Sigmoid colon (tissue), 7 donors: ENCODE results near the gene RNF135. TPM values are rescaled to one million over a fixed set of nuclear protein-coding genes. Genes with fewer than 3 reads are reported as not detected.

Experiments
- DNase-seq: peaks from one replicate; pipeline ENCODE4 v3.0.0-alpha.2; 2019
- H3K27ac ChIP-seq, 4 donors: fragments of 200-600 bp; sonication (generic); one replicate each; pipeline ENCODE4 v1.5.1; 2016 to 2019; ENCODE audit warnings: mild to moderate bottlenecking in 1 of 4
- H3K27me3 ChIP-seq, 3 donors: fragments of 200-600 bp; sonication (generic); one replicate each; pipeline ENCODE4 v1.5.1; 2019; ENCODE audit warnings: mild to moderate bottlenecking in 1 of 3
- H3K36me3 ChIP-seq, 4 donors: fragments of 200-600 bp; sonication (generic); one replicate each; pipeline ENCODE4 v1.5.1; 2016 to 2019
- H3K4me1 ChIP-seq, 4 donors: fragments of 200-600 bp; sonication (generic); one replicate each; pipeline ENCODE4 v1.5.1; 2017 to 2019
- H3K4me3 ChIP-seq, 4 donors: fragments of 200-600 bp; sonication (generic); one replicate each; pipeline ENCODE4 v1.5.1; 2017 to 2019; ENCODE audit warnings: mild to moderate bottlenecking in 2 of 4, moderate library complexity in 1 of 4
- H3K9me3 ChIP-seq, 4 donors: fragments of 200-600 bp in 3 of 4; sonication (generic) in 3 of 4; one replicate each; pipeline versions ENCODE4 v1.5.1 to v1.6.1; 2013 to 2019
- EP300 ChIP-seq, 4 donors: sonication (generic); formaldehyde crosslinking; IDR thresholded peaks; one replicate each; pipeline ENCODE4 v1.6.1; 2017; ENCODE audit warnings: antibody characterized with exemption in 4 of 4
- POLR2A ChIP-seq, 2 donors: fragments of 450-650 bp; IDR thresholded peaks; one replicate each; pipeline ENCODE4 v1.6.1; 2016; ENCODE audit warnings: antibody characterized with exemption in 2 of 2, mild to moderate bottlenecking in 2 of 2, moderate library complexity in 2 of 2
- POLR2AphosphoS5 ChIP-seq, 4 donors: sonication (generic); formaldehyde crosslinking; IDR thresholded peaks; one replicate each; pipeline ENCODE4 v1.6.1; 2017; ENCODE audit warnings: antibody characterized with exemption in 4 of 4
- WGBS, 2 donors: extraction: QIAGEN DNeasy Blood & Tissue Kit; methylation state at CpG; one replicate each; pipeline ENCODE4 v1.1.7; 2013; 5-methylcytosine and 5-hydroxymethylcytosine counted together
- intact Hi-C: fragments of 100-400 bp; cut with DNase I; formaldehyde crosslinking; loops from one replicate; pipeline ENCODE4 v1.15.1; 2023
- polyA plus RNA-seq, 3 donors: library from polyadenylated mRNA; stranded (reverse); fragments of 200-250 nt; gene quantifications; one replicate each; pipeline ENCODE4 v1.2.3, GENCODE V29; 2013
- total RNA-seq, 4 donors: library from RNA; depleted of rRNA; stranded (reverse); fragments of >200 nt; gene quantifications; one replicate each; pipeline ENCODE4 v1.1.0, GENCODE V29; 2016
- TF ChIP-seq, protein P1 (sequence below), 4 experiments: fragments of 450-650 bp in 3 of 4; fragments of 200-600 bp in 1 of 4; IDR thresholded peaks; one replicate each; pipeline ENCODE4 v1.5.1; 2016 to 2019; ENCODE audit warnings: antibody characterized with exemption in 4 of 4, mild to moderate bottlenecking in 3 of 4, moderate library complexity in 2 of 4
- donor health status: healthy with polysubstance abuse.
- donor health status: Bipolar disorder and iron deficiency.
- donor health status: healthy.

The RNF135 gene
- total and polyA plus RNA-seq, 7 donors, result 13.0 to 28.2 (median 19.0) TPM

GRCh38 chr17:31002047-31002446, 31.2 kb downstream of the RNF135 start:
- Histone ChIP-seq H3K4me1 (no peaks in the 10 kb centered on the region), H3K36me3 (peaks cover 6 to 58% (median 17%) of the 10 kb centered on the region in 4 donors), H3K27me3 (no peaks in the 10 kb centered on the region), H3K9me3 (no peaks in the 10 kb centered on the region), H3K27ac (no peak overlapping the region), H3K4me3 (no peak overlapping the region)
- DNase-seq, result no peak
- intact Hi-C loops, result no loop called here
- TF ChIP-seq, protein P1, sequence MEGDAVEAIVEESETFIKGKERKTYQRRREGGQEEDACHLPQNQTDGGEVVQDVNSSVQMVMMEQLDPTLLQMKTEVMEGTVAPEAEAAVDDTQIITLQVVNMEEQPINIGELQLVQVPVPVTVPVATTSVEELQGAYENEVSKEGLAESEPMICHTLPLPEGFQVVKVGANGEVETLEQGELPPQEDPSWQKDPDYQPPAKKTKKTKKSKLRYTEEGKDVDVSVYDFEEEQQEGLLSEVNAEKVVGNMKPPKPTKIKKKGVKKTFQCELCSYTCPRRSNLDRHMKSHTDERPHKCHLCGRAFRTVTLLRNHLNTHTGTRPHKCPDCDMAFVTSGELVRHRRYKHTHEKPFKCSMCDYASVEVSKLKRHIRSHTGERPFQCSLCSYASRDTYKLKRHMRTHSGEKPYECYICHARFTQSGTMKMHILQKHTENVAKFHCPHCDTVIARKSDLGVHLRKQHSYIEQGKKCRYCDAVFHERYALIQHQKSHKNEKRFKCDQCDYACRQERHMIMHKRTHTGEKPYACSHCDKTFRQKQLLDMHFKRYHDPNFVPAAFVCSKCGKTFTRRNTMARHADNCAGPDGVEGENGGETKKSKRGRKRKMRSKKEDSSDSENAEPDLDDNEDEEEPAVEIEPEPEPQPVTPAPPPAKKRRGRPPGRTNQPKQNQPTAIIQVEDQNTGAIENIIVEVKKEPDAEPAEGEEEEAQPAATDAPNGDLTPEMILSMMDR (IDR thresholded peaks at IDR 0.05), result no peak
- TF ChIP-seq EP300 (IDR thresholded peaks at IDR 0.05) (no peak), POLR2AphosphoS5 (IDR thresholded peaks at IDR 0.05) (no peak), POLR2A (IDR thresholded peaks at IDR 0.05) (no peak)
- 63 to 86% methylated on average over 7 of the region's 7 CpGs for WGBS, 2 donors

- 97 to 98% methylated on average over 5 of the region's 5 CpGs for WGBS, 2 donors
- Histone ChIP-seq H3K36me3 (peaks cover 0 to 46% (median 6%) of the 10 kb centered on the region in 4 donors), H3K27me3 (no peaks in the 10 kb centered on the region), H3K4me1 (peaks cover 0 to 6% (median 0%) of the 10 kb centered on the region in 4 donors), H3K4me3 (no peak overlapping the region), H3K9me3 (no peaks in the 10 kb centered on the region), H3K27ac (no peak overlapping the region)
- TF ChIP-seq, protein P1 (IDR thresholded peaks at IDR 0.05), result no peak
- TF ChIP-seq EP300 (IDR thresholded peaks at IDR 0.05) (no peak), POLR2A (IDR thresholded peaks at IDR 0.05) (no peak), POLR2AphosphoS5 (IDR thresholded peaks at IDR 0.05) (no peak)
- no peak for DNase-seq
- intact Hi-C loops, result no loop called here
Measured at GRCh38 chr17:31003225-31003866, 32.5 kb downstream of the RNF135 start.

- Histone ChIP-seq H3K9me3 (no peaks in the 10 kb centered on the region), H3K36me3 (peaks cover 0 to 37% (median 0%) of the 10 kb centered on the region in 4 donors), H3K4me1 (peaks cover 0 to 7% (median 0%) of the 10 kb centered on the region in 4 donors), H3K4me3 (no peak overlapping the region), H3K27me3 (no peaks in the 10 kb centered on the region), H3K27ac (no peak overlapping the region)
- no peak for DNase-seq
- TF ChIP-seq EP300 (IDR thresholded peaks at IDR 0.05), result no peak
- TF ChIP-seq, protein P1 (IDR thresholded peaks at IDR 0.05), result no peak
- TF ChIP-seq POLR2AphosphoS5 (IDR thresholded peaks at IDR 0.05), result no peak
- WGBS, 2 donors, result 93 to 98% methylated on average over 2 of the region's 2 CpGs
- intact Hi-C loops, result no loop called here
Measured at GRCh38 chr17:31004160-31004559, 33.3 kb downstream of the RNF135 start.

DNA sequence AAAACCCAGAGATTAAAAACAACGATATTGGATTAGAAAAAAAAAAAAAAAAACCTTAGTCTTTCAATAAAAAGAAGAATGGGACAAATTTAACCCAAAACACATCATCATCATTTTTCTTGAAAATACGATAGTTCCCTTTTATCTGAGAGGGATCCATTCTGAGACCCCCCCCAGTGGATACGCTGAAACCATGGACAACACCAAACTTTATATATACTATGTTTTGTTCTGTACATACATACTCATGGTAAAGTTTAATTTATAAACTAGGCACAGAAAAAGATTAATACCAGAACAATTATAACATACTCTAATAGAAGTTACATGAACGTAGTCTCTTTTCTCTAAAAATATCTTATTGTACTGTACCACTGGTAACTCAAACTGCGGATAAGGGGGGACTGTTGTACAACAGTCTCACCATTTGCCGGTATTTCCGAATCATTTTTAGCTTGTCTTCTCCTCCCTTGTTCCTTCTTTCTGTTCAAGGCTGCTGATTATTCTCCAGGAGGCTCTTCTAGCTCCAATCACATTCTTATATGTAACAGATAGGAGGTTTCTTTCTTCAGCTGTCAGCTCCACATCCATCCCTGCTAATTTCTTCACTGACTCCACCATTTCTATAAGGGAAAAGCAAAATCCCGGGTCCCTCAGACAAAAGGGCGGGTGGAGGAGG, 37.0 kb downstream of the RNF135 start:
- no peak for TF ChIP-seq EP300 (IDR thresholded peaks at IDR 0.05)
- no peak for TF ChIP-seq POLR2A (IDR thresholded peaks at IDR 0.05)
- no peak for TF ChIP-seq POLR2AphosphoS5 (IDR thresholded peaks at IDR 0.05)
- TF ChIP-seq, protein P1 (IDR thresholded peaks at IDR 0.05), result no peak

More for the DNA sequence above, 37.0 kb downstream of the RNF135 start:
- WGBS, 2 donors, result 70 to 75% methylated on average over 9 of the region's 9 CpGs
- Histone ChIP-seq H3K4me3 (peak overlapping the region; percentile 49 to 66 (median 63)), H3K36me3 (peaks cover 0 to 8% (median 0%) of the 10 kb centered on the region in 4 donors), H3K9me3 (no peaks in the 10 kb centered on the region), H3K27ac (peak overlapping the region; percentile 72 to 92 (median 83)), H3K27me3 (no peaks in the 10 kb centered on the region), H3K4me1 (peaks cover 0 to 7% (median 0%) of the 10 kb centered on the region in 4 donors)
- no peak for DNase-seq
- intact Hi-C loops, result loop anchor here (1.0 to 5.0 kb wide), 3 partner anchors 36 to 207 kb away; partner anchors contain the start of gene RNF135
